CD4-positive, alpha-beta memory T cell (primary cell): ENCODE measurements around the gene SERPINE1. TPM values are rescaled to one million over a fixed set of nuclear protein-coding genes. Genes with fewer than 3 reads are reported as not detected.

ENCODE experiments used
- CTCF ChIA-PET: fragments of 350-600 bp; sonication (Branson Sonifier 250); formaldehyde crosslinking; loops from one replicate; lab custom pipeline; 2021; ENCODE audit warnings: inconsistent platforms; ENCODE audit not compliant: partially characterized antibody; lab: Charles Lee
- POLR2A ChIA-PET: fragments of 350-600 bp; sonication (Branson Sonifier 250); formaldehyde crosslinking; loops from one replicate; lab custom pipeline; 2021; ENCODE audit not compliant: partially characterized antibody; lab: Charles Lee
- DNase-seq, 5 donors: peaks; one replicate each; pipeline versions ENCODE4 v3.0.0 to v3.0.0-alpha.2; 2020 to 2022; ENCODE audit warnings: mixed read lengths in 1 of 5
- H3K27ac ChIP-seq: one replicate; pipeline ENCODE4 v1.7.0; 2013; ENCODE audit warnings: low read depth, low read length
- H3K27me3 ChIP-seq: 2 replicates; pipeline ENCODE4 v1.7.0; 2013; ENCODE audit warnings: mild to moderate bottlenecking, low read length, moderate library complexity; ENCODE audit not compliant: insufficient read depth
- H3K36me3 ChIP-seq: 2 replicates; pipeline ENCODE4 v1.7.0; 2013; ENCODE audit warnings: mild to moderate bottlenecking, low read length, moderate library complexity; ENCODE audit not compliant: insufficient read depth
- H3K4me1 ChIP-seq: 2 replicates; pipeline ENCODE4 v1.7.0; 2013; ENCODE audit warnings: mild to moderate bottlenecking, low read length, moderate library complexity; ENCODE audit not compliant: insufficient read depth
- H3K4me3 ChIP-seq, 2 donors: one replicate each; pipeline ENCODE4 v1.7.0; 2013; ENCODE audit warnings: low read length in 2 of 2, mild to moderate bottlenecking in 1 of 2
- H3K9me3 ChIP-seq, 2 donors: one replicate each; pipeline ENCODE4 v1.7.0; 2013; ENCODE audit warnings: low read length in 2 of 2, control low read depth in 1 of 2; ENCODE audit not compliant: control insufficient read depth in 1 of 2
- H3K27ac Mint-ChIP-seq, 7 donors: one replicate each; pipeline ENCODE4 v1.8.0; 2020 to 2021; ENCODE audit warnings: mixed read lengths in 7 of 7, mild to moderate bottlenecking in 6 of 7, inconsistent platforms in 3 of 7, moderate library complexity in 3 of 7
- H3K27me3 Mint-ChIP-seq, 2 donors: one replicate each; pipeline ENCODE4 v1.8.0; 2020 to 2021; ENCODE audit warnings: mixed read lengths in 2 of 2
- H3K36me3 Mint-ChIP-seq, 2 donors: one replicate each; pipeline ENCODE4 v1.8.0; 2020 to 2021; ENCODE audit warnings: mixed read lengths in 2 of 2, inconsistent platforms in 1 of 2, mild to moderate bottlenecking in 1 of 2
- H3K4me1 Mint-ChIP-seq, 4 donors: one replicate each; pipeline ENCODE4 v1.8.0; 2020 to 2021; ENCODE audit warnings: mixed read lengths in 4 of 4, mild to moderate bottlenecking in 1 of 4
- H3K4me3 Mint-ChIP-seq, 8 donors: one replicate each; pipeline ENCODE4 v1.8.0; 2020 to 2021; ENCODE audit warnings: mixed read lengths in 8 of 8, mild to moderate bottlenecking in 7 of 8, moderate library complexity in 6 of 8, inconsistent platforms in 3 of 8
- H3K9me3 Mint-ChIP-seq, 8 donors: one replicate each; pipeline ENCODE4 v1.8.0; 2020 to 2021; ENCODE audit warnings: mixed read lengths in 8 of 8, mild to moderate bottlenecking in 5 of 8, inconsistent platforms in 3 of 8, moderate library complexity in 1 of 8
- intact Hi-C: fragments of 100-400 bp; cut with micrococcal nuclease; formaldehyde crosslinking; loops from one replicate; pipeline ENCODE4 v1.15.1; 2023
- polyA plus RNA-seq, 2 donors: library from polyadenylated mRNA; unstranded; fragments of 300-500 nt; fragmentation: Illumina TruSeq; gene quantifications; one replicate each; pipeline ENCODE4 v1.2.3, GENCODE V29; 2021
- total RNA-seq, 2 experiments: library from RNA; stranded (reverse); gene quantifications; one replicate each; pipeline ENCODE4 v1.2.3, GENCODE V29; 2021

The SERPINE1 gene
- total and polyA plus RNA-seq, 4 experiments from 2014 or later = 0.11 to 0.20 TPM; not detected in 2

- no peak overlapping the region for H3K4me3 Mint-ChIP-seq
- H3K27ac Mint-ChIP-seq = no peak overlapping the region
- ChIA-PET POLR2A (interaction anchor here (0.6 to 1.4 kb wide), 3 partner anchors 9 to 203 kb away, joined by 3 to 4 read pairs (median 3); partner anchors contain the start of gene TRIM56), CTCF (interaction anchor here (0.6 to 0.7 kb wide), 2 partner anchors 34 to 266 kb away, joined by 3 read pairs; no protein-coding TSS in a partner anchor)
- peaks cover 10% of the 10 kb centered on the region for H3K4me1 ChIP-seq
- intact Hi-C loops = no loop called here
- no peak overlapping the region for H3K27ac ChIP-seq
- peaks cover 14 to 35% (median 24%) of the 10 kb centered on the region in 4 donors for H3K4me1 Mint-ChIP-seq
- no peaks in the 10 kb centered on the region for H3K27me3 ChIP-seq
- peaks cover 8% of the 10 kb centered on the region for H3K36me3 ChIP-seq
- no peaks in the 10 kb centered on the region for H3K9me3 Mint-ChIP-seq
- no peak overlapping the region for H3K4me3 ChIP-seq
- H3K27me3 Mint-ChIP-seq = no peaks in the 10 kb centered on the region
- no peak for DNase-seq
- no peaks in the 10 kb centered on the region for H3K9me3 ChIP-seq
- peaks cover 13 to 19% of the 10 kb centered on the region in 2 donors for H3K36me3 Mint-ChIP-seq
Measured at GRCh38 chr7:101094376-101094775, 32.5 kb upstream of the SERPINE1 start.

- Mint-ChIP-seq H3K36me3 (peaks cover 12 to 14% of the 10 kb centered on the region in 2 donors), H3K27ac (no peak overlapping the region), H3K27me3 (peaks cover 0 to under 1% of the 10 kb centered on the region in 2 donors), H3K4me1 (peaks cover 10 to 35% (median 20%) of the 10 kb centered on the region in 4 donors), H3K4me3 (no peak overlapping the region), H3K9me3 (no peaks in the 10 kb centered on the region)
- Histone ChIP-seq H3K4me3 (no peak overlapping the region), H3K4me1 (peaks cover 5% of the 10 kb centered on the region), H3K27ac (no peak overlapping the region), H3K9me3 (no peaks in the 10 kb centered on the region), H3K36me3 (peaks cover 3% of the 10 kb centered on the region), H3K27me3 (no peaks in the 10 kb centered on the region)
- no peak for DNase-seq
- POLR2A ChIA-PET = interaction anchor here (0.6 to 1.4 kb wide), 3 partner anchors 9 to 203 kb away, joined by 3 to 4 read pairs (median 3); partner anchors contain the start of gene TRIM56
- CTCF ChIA-PET = interaction anchor here (0.6 to 2.5 kb wide), 6 partner anchors 8 to 266 kb away, joined by 3 to 8 read pairs (median 3); no protein-coding TSS in a partner anchor
- intact Hi-C loops = no loop called here
Measured at GRCh38 chr7:101094791-101095375, 32.0 kb upstream of the SERPINE1 start.

- H3K36me3 ChIP-seq = no peaks in the 10 kb centered on the region
- no peaks in the 10 kb centered on the region for H3K27me3 ChIP-seq
- peaks cover 8 to 30% (median 17%) of the 10 kb centered on the region in 4 donors for H3K4me1 Mint-ChIP-seq
- no peaks in the 10 kb centered on the region for H3K9me3 Mint-ChIP-seq
- ChIA-PET POLR2A (interaction anchor here (0.6 to 0.7 kb wide), 2 partner anchors 12 to 28 kb away, joined by 3 read pairs; partner anchors contain the start of gene TRIM56), CTCF (interaction anchor here (0.8 to 2.5 kb wide), 2 partner anchors 17 to 48 kb away, joined by 4 to 8 read pairs; no protein-coding TSS in a partner anchor)
- H3K27me3 Mint-ChIP-seq = peaks cover 0 to 6% of the 10 kb centered on the region in 2 donors
- DNase-seq = no peak
- no peaks in the 10 kb centered on the region for H3K9me3 ChIP-seq
- H3K4me1 ChIP-seq = no peaks in the 10 kb centered on the region
- no peak overlapping the region for H3K27ac ChIP-seq
- no peak overlapping the region for H3K4me3 Mint-ChIP-seq
- H3K36me3 Mint-ChIP-seq = peaks cover 4 to 7% of the 10 kb centered on the region in 2 donors
- intact Hi-C loops = no loop called here
- H3K4me3 ChIP-seq = no peak overlapping the region
- H3K27ac Mint-ChIP-seq = no peak overlapping the region
Measured at GRCh38 chr7:101096331-101096956, 30.5 kb upstream of the SERPINE1 start.

- no peaks in the 10 kb centered on the region for H3K36me3 ChIP-seq
- Mint-ChIP-seq H3K4me1 (peaks cover 8 to 27% (median 17%) of the 10 kb centered on the region in 4 donors), H3K9me3 (no peaks in the 10 kb centered on the region), H3K36me3 (peaks cover 0 to 6% of the 10 kb centered on the region in 2 donors), H3K27ac (peak overlapping the region in 1 of 7 donors; percentile 41), H3K4me3 (no peak overlapping the region), H3K27me3 (peaks cover 2 to 7% of the 10 kb centered on the region in 2 donors)
- intact Hi-C loops = no loop called here
- H3K27me3 ChIP-seq = no peaks in the 10 kb centered on the region
- CTCF ChIA-PET = interaction anchor here (0.8 to 2.5 kb wide), 2 partner anchors 18 to 47 kb away, joined by 4 to 8 read pairs; no protein-coding TSS in a partner anchor
- H3K9me3 ChIP-seq = no peaks in the 10 kb centered on the region
- no peak overlapping the region for H3K4me3 ChIP-seq
- DNase-seq = no peak
- no peaks in the 10 kb centered on the region for H3K4me1 ChIP-seq
- no peak overlapping the region for H3K27ac ChIP-seq
- POLR2A ChIA-PET = no interaction called here
Measured at GRCh38 chr7:101096957-101097347, 30.0 kb upstream of the SERPINE1 start.

GRCh38 chr7:101097561-101097960 lies 29.3 kb upstream of the SERPINE1 start:
- no peaks in the 10 kb centered on the region for H3K36me3 ChIP-seq
- ChIA-PET CTCF (no interaction called here), POLR2A (no interaction called here)
- Mint-ChIP-seq H3K36me3 (peaks cover 0 to 6% of the 10 kb centered on the region in 2 donors), H3K4me3 (no peak overlapping the region), H3K27ac (no peak overlapping the region), H3K27me3 (peaks cover 3 to 7% of the 10 kb centered on the region in 2 donors), H3K9me3 (no peaks in the 10 kb centered on the region), H3K4me1 (peaks cover 8 to 26% (median 17%) of the 10 kb centered on the region in 4 donors)
- DNase-seq = no peak
- intact Hi-C loops = no loop called here
- H3K9me3 ChIP-seq = no peaks in the 10 kb centered on the region
- no peak overlapping the region for H3K27ac ChIP-seq
- no peaks in the 10 kb centered on the region for H3K27me3 ChIP-seq
- H3K4me1 ChIP-seq = no peaks in the 10 kb centered on the region
- no peak overlapping the region for H3K4me3 ChIP-seq

GRCh38 chr7:101099969-101100781 lies 26.7 kb upstream of the SERPINE1 start:
- intact Hi-C loops = no loop called here
- POLR2A ChIA-PET = no interaction called here

More at GRCh38 chr7:101099969-101100781, 26.7 kb upstream of the SERPINE1 start:
- no peaks in the 10 kb centered on the region for H3K4me1 ChIP-seq
- no peaks in the 10 kb centered on the region for H3K36me3 ChIP-seq
- H3K9me3 Mint-ChIP-seq = no peaks in the 10 kb centered on the region
- no peaks in the 10 kb centered on the region for H3K36me3 Mint-ChIP-seq
- H3K27me3 ChIP-seq = no peaks in the 10 kb centered on the region
- CTCF ChIA-PET = no interaction called here
- no peak overlapping the region for H3K4me3 ChIP-seq
- peaks cover 3 to 19% (median 12%) of the 10 kb centered on the region in 4 donors for H3K4me1 Mint-ChIP-seq
- no peaks in the 10 kb centered on the region for H3K9me3 ChIP-seq
- H3K27me3 Mint-ChIP-seq = peaks cover 14 to 15% of the 10 kb centered on the region in 2 donors
- no peak overlapping the region for H3K27ac Mint-ChIP-seq
- H3K4me3 Mint-ChIP-seq = no peak overlapping the region
- DNase-seq = no peak
- H3K27ac ChIP-seq = no peak overlapping the region
